Smooth muscle cell (in vitro differentiated cells): Measurements from ENCODE around the gene PIEZO2. TPM values are rescaled to one million over a fixed set of nuclear protein-coding genes. Genes with fewer than 3 reads are reported as not detected.

ENCODE experiments used
- DNase-seq: peaks from one replicate; lab custom pipeline; 2025; ENCODE audit not compliant: unreplicated experiment; lab: John Stamatoyannopoulos, UW
- H2AFZ ChIP-seq: fragments of 200-600 bp; sonication (generic); 2 replicates; pipeline ENCODE4 v1.6.0; 2016; ENCODE audit warnings: antibody characterized with exemption, low read depth, mild to moderate bottlenecking
- H3F3A ChIP-seq: fragments of 200-600 bp; sonication (generic); 2 replicates; pipeline ENCODE4 v1.6.0; 2017; ENCODE audit warnings: antibody characterized with exemption, low read depth
- H3K27ac ChIP-seq: fragments of 200-600 bp; sonication (generic); 2 replicates; pipeline ENCODE4 v1.5.1; 2016; ENCODE audit warnings: low read depth, mild to moderate bottlenecking
- H3K27me3 ChIP-seq: fragments of 200-600 bp; sonication (generic); 2 replicates; pipeline ENCODE4 v1.6.1; 2016; ENCODE audit warnings: low read depth, mild to moderate bottlenecking
- H3K36me3 ChIP-seq: fragments of 200-600 bp; sonication (generic); 2 replicates; pipeline ENCODE4 v1.5.1; 2016; ENCODE audit warnings: low read depth
- H3K4me1 ChIP-seq: fragments of 200-600 bp; sonication (generic); 2 replicates; pipeline ENCODE4 v1.5.1; 2016; ENCODE audit warnings: low read depth
- H3K4me2 ChIP-seq: fragments of 200-600 bp; sonication (generic); 2 replicates; pipeline ENCODE4 v1.6.0; 2016; ENCODE audit warnings: mild to moderate bottlenecking
- H3K4me3 ChIP-seq: fragments of 200-600 bp; sonication (generic); 2 replicates; pipeline ENCODE4 v1.5.1; 2016; ENCODE audit warnings: mild to moderate bottlenecking
- H3K79me2 ChIP-seq: fragments of 200-600 bp; sonication (generic); 2 replicates; pipeline ENCODE4 v1.6.0; 2016; ENCODE audit warnings: low read depth, mild to moderate bottlenecking
- H3K9ac ChIP-seq: fragments of 200-600 bp; sonication (generic); 2 replicates; pipeline ENCODE4 v1.6.0; 2016; ENCODE audit warnings: low read depth
- H3K9me3 ChIP-seq: fragments of 200-600 bp; sonication (generic); replicated peaks from 2 replicates; pipeline ENCODE4 v1.5.1; 2016; ENCODE audit warnings: low read depth
- H4K20me1 ChIP-seq: fragments of 200-600 bp; sonication (generic); 2 replicates; pipeline ENCODE4 v1.6.0; 2016; ENCODE audit warnings: low read depth
- CTCF ChIP-seq: fragments of 200-600 bp; sonication (generic); IDR thresholded peaks from 2 replicates; pipeline ENCODE4 v1.5.1; 2017; ENCODE audit warnings: borderline replicate concordance, mild to moderate bottlenecking, antibody characterized with exemption; ENCODE audit not compliant: insufficient read depth, poor library complexity, severe bottlenecking
- WGBS: methylation state at CpG from one replicate; pipeline ENCODE4 v1.1.7; 2016; ENCODE audit warnings: low lambda C conversion rate; 5-methylcytosine and 5-hydroxymethylcytosine counted together
- polyA plus RNA-seq: library from polyadenylated mRNA; unstranded; fragments of >200 nt; fragmentation: Nextera tagmentation; extraction: Ambion mirVana; gene quantifications from 2 replicates; pipeline ENCODE4 v1.2.1, GENCODE V29; 2016
- total RNA-seq: library from RNA; depleted of rRNA; stranded (reverse); fragments of >200 nt; gene quantifications from 2 replicates; pipeline ENCODE4 v1.2.3, GENCODE V29; 2014

The PIEZO2 gene
- total and polyA plus RNA-seq, 2 experiments from 2014 or later = 1.3 to 4.7 TPM

GRCh38 chr18:10953672-10954071, 195.7 kb downstream of the PIEZO2 start:
- no peak for TF ChIP-seq CTCF
- WGBS = 92% methylated on average over 5 of the region's 5 CpGs
- Histone ChIP-seq H3K36me3 (no peaks in the 10 kb centered on the region), H3K27me3 (no peaks in the 10 kb centered on the region), H4K20me1 (no peaks in the 10 kb centered on the region), H3K79me2 (no peaks in the 10 kb centered on the region), H3K4me2 (no peak overlapping the region), H3K9ac (no peak overlapping the region), H3K4me1 (no peaks in the 10 kb centered on the region), H3F3A (no peaks in the 10 kb centered on the region), H3K27ac (no peak overlapping the region), H3K9me3 (no peaks in the 10 kb centered on the region), H3K4me3 (no peak overlapping the region), H2AFZ (no peak overlapping the region)
- DNase-seq = no peak

GRCh38 chr18:10951631-10952544, 197.5 kb downstream of the PIEZO2 start:
- Histone ChIP-seq H4K20me1 (no peaks in the 10 kb centered on the region), H3K9me3 (no peaks in the 10 kb centered on the region), H3K36me3 (no peaks in the 10 kb centered on the region), H3K27me3 (no peaks in the 10 kb centered on the region), H2AFZ (no peak overlapping the region), H3K27ac (no peak overlapping the region), H3F3A (no peaks in the 10 kb centered on the region), H3K9ac (no peak overlapping the region), H3K4me1 (no peaks in the 10 kb centered on the region), H3K79me2 (no peaks in the 10 kb centered on the region), H3K4me3 (no peak overlapping the region), H3K4me2 (no peak overlapping the region)
- no peak for DNase-seq
- TF ChIP-seq CTCF = no peak
- 97% methylated on average over 1 of the region's 1 CpG for WGBS

GRCh38 chr18:10950876-10951630, 198.3 kb downstream of the PIEZO2 start:
- Histone ChIP-seq H3K9me3 (peaks cover 4% of the 10 kb centered on the region), H3K4me2 (no peak overlapping the region), H3K9ac (no peak overlapping the region), H3K36me3 (no peaks in the 10 kb centered on the region), H3F3A (no peaks in the 10 kb centered on the region), H3K27ac (no peak overlapping the region), H2AFZ (no peak overlapping the region), H3K4me3 (no peak overlapping the region), H3K79me2 (no peaks in the 10 kb centered on the region), H3K27me3 (no peaks in the 10 kb centered on the region), H4K20me1 (no peaks in the 10 kb centered on the region), H3K4me1 (no peaks in the 10 kb centered on the region)
- no peak for DNase-seq
- TF ChIP-seq CTCF = no peak
- 94% methylated on average over 8 of the region's 8 CpGs for WGBS
